ENCODE measurements around the gene PAQR8. TPM values are rescaled to one million over a fixed set of nuclear protein-coding genes. Genes with fewer than 3 reads are reported as not detected.

Gene PAQR8
- total RNA-seq, 1 experiment from 2014 or later = 3.0 TPM

DNA sequence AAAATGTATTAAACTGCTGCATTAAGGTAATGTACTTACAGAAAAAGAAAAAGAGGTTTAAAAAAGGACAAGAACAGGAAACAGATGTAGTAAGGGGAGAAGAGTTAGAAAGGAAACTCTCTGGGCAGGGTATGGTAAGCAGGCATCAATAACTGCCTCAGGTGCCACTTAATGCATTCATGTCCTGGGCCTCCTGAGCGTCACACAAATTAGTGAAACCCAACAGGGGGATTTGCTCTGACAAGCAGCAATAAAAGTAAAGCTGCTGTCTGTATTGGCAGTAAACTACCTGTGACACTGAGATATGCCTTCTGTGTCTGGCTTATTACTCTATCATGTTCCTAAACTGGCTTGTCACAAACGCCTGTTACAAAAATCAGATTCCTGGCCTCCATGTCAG, 56.7 kb downstream of the PAQR8 start:
- no peak overlapping the region for H3K9ac ChIP-seq (ENCODE audit: extremely low read depth, insufficient read length, low read length)
- no peak overlapping the region for H3K4me2 ChIP-seq (ENCODE audit: insufficient read depth, insufficient read length, low read length)
- H3K9me3 Mint-ChIP-seq = no peaks in the 10 kb centered on the region

More for the DNA sequence above, 56.7 kb downstream of the PAQR8 start:
- Histone ChIP-seq H3T11ph (ENCODE audit: low read length) (no peak overlapping the region), H2BK12ac (ENCODE audit: insufficient read length, low read depth, low read length) (no peak overlapping the region), H3K23me2 (ENCODE audit: insufficient read length, low read depth, low read length, poor library complexity, severe bottlenecking) (peaks cover 15% of the 10 kb centered on the region), H3K14ac (ENCODE audit: insufficient read depth, low read length) (no peak overlapping the region), H2AK5ac (ENCODE audit: insufficient read length, low read length) (no peak overlapping the region), H3K4ac (ENCODE audit: low read depth, low read length) (no peak overlapping the region), H4K5ac (ENCODE audit: insufficient read length, low read depth, low read length) (no peak overlapping the region), H2BK15ac (ENCODE audit: low read depth, low read length) (no peak overlapping the region), H4K91ac (ENCODE audit: insufficient read length, low read depth, low read length) (no peak overlapping the region), H2BK20ac (ENCODE audit: low read depth, low read length, poor library complexity, severe bottlenecking) (no peak overlapping the region), H3K56ac (ENCODE audit: insufficient read length, low read depth, low read length) (no peak overlapping the region), H3K27me3 (ENCODE audit: insufficient read depth, low read length) (no peaks in the 10 kb centered on the region), H4K8ac (replicated peaks; ENCODE audit: insufficient read length, low read depth, low read length) (no peak overlapping the region), H3K79me1 (ENCODE audit: insufficient read depth, low read depth, low read length, poor library complexity, severe bottlenecking) (no peaks in the 10 kb centered on the region), H3K18ac (ENCODE audit: insufficient read length, low read depth, low read length) (no peak overlapping the region), H2BK5ac (ENCODE audit: insufficient read length, low read length) (no peak overlapping the region), H3K4me1 (ENCODE audit: insufficient read depth, low read length) (no peaks in the 10 kb centered on the region), H3K9me3 (ENCODE audit: control insufficient read depth, low read depth, low read length) (no peaks in the 10 kb centered on the region), H3K79me2 (ENCODE audit: insufficient read depth, low read length) (no peaks in the 10 kb centered on the region), H2AFZ (ENCODE audit: low read length) (no peak overlapping the region), H4K20me1 (ENCODE audit: control insufficient read depth, insufficient read depth, insufficient read length) (no peaks in the 10 kb centered on the region), H3K27ac (ENCODE audit: insufficient read length, low read depth, low read length) (no peak overlapping the region), H3K23ac (ENCODE audit: insufficient read length, low read depth, low read length) (no peak overlapping the region), H2BK120ac (ENCODE audit: low read depth, low read length, poor library complexity, severe bottlenecking) (no peak overlapping the region)
- TF ChIP-seq, protein P1, sequence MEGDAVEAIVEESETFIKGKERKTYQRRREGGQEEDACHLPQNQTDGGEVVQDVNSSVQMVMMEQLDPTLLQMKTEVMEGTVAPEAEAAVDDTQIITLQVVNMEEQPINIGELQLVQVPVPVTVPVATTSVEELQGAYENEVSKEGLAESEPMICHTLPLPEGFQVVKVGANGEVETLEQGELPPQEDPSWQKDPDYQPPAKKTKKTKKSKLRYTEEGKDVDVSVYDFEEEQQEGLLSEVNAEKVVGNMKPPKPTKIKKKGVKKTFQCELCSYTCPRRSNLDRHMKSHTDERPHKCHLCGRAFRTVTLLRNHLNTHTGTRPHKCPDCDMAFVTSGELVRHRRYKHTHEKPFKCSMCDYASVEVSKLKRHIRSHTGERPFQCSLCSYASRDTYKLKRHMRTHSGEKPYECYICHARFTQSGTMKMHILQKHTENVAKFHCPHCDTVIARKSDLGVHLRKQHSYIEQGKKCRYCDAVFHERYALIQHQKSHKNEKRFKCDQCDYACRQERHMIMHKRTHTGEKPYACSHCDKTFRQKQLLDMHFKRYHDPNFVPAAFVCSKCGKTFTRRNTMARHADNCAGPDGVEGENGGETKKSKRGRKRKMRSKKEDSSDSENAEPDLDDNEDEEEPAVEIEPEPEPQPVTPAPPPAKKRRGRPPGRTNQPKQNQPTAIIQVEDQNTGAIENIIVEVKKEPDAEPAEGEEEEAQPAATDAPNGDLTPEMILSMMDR (conservative IDR thresholded peaks at IDR 0.05) = no peak
- H3K36me3 Mint-ChIP-seq (ENCODE audit: insufficient read depth in 1 of 3, low read depth in 3 of 3) = no peaks in the 10 kb centered on the region
- no peak overlapping the region for H3K4me3 Mint-ChIP-seq
- peaks cover 14 to 18% of the 10 kb centered on the region in 2 experiments for H3K4me1 Mint-ChIP-seq
- no peak for DNase-seq
- WGBS (ENCODE audit: extremely low coverage, insufficient read length, low lambda C conversion rate) = no CpG with 5 or more reads among the region's 2 CpGs
- H3K27ac Mint-ChIP-seq = no peak overlapping the region
- H3K27me3 Mint-ChIP-seq (ENCODE audit: low read depth) = no peaks in the 10 kb centered on the region

Data from H9 (cell line).